K562 (cell line): ENCODE data around the gene XPA. TPM values are rescaled to one million over a fixed set of nuclear protein-coding genes. Genes with fewer than 3 reads are reported as not detected.
A peak's percentile ranks its signal among the peaks of the same experiment; 100 is the strongest.

ENCODE experiments used
- ATAC-seq: fragments of 200-7000 bp; cut with Tn5 transposase; 3 replicates; pipeline ENCODE4 v1.9.1; 2020; ENCODE audit warnings: moderate library complexity
- BruUV-seq: library from RNA; stranded (reverse); fragments of 400-500 nt; replicated peaks from 2 replicates; lab custom pipeline; 2021; lab: Mats Ljungman, UMichigan
- CTCF ChIA-PET: fragments of 300-600 bp; formaldehyde crosslinking; extraction: SDS; loops from one replicate; lab custom pipeline; 2021; ENCODE audit warnings: low intra/inter-chr PET ratio; lab: Yijun Ruan, JAX
- POLR2A ChIA-PET: fragments of 300-600, 350-650 bp; sonication (Branson Sonifier 250); formaldehyde crosslinking; extraction: SDS; loops from one replicate; lab custom pipeline; 2021; ENCODE audit warnings: antibody characterized with exemption, inconsistent platforms; lab: Yijun Ruan, JAX
- DNase-seq, 4 experiments: peaks; one replicate each; pipeline versions ENCODE4 v3.0.0 to v3.0.0-alpha.2; 2011 to 2018; ENCODE audit warnings: low spot score in 3 of 4, mixed read lengths in 3 of 4; ENCODE audit errors: extremely low read depth in 1 of 4
- FAIRE-seq: peaks from 2 replicates; lab custom pipeline; 2011; peaks lifted over from hg19 to GRCh38; lab: Jason Lieb, UNC
- H2AFZ ChIP-seq: 2 replicates; pipeline ENCODE4 v1.6.0; 2011; ENCODE audit warnings: low read depth, low read length, control low read depth, inconsistent platforms
- H3K27ac ChIP-seq: fragments of 200-600 bp; 3 replicates; pipeline ENCODE4 v1.8.0; 2011; ENCODE audit warnings: low read depth, mild to moderate bottlenecking, control low read depth, inconsistent platforms, low read length, moderate library complexity, mixed read lengths; ENCODE audit errors: extremely low read depth
- H3K27me3 ChIP-seq, 2 experiments: fragments of 300-600 bp in 1 of 2; 2 replicates in 1 of 2; 3 replicates in 1 of 2; pipeline versions ENCODE4 v1.6.0 to v1.8.0; 2011; ENCODE audit warnings: inconsistent platforms in 2 of 2, low read length in 2 of 2, mild to moderate bottlenecking in 1 of 2, mixed read lengths in 1 of 2, moderate library complexity in 1 of 2; ENCODE audit not compliant: control insufficient read depth in 2 of 2, insufficient read depth in 2 of 2
- H3K36me3 ChIP-seq: fragments of 300-600 bp; 3 replicates; pipeline ENCODE4 v1.8.0; 2011; ENCODE audit warnings: mild to moderate bottlenecking, low read length, inconsistent platforms; ENCODE audit not compliant: control insufficient read depth, insufficient read depth
- H3K4me1 ChIP-seq, 2 experiments: fragments of 200-600 bp in 1 of 2; replicated peaks in 1 of 2; 2 replicates in 1 of 2; 3 replicates in 1 of 2; pipeline versions ENCODE4 v1.5.1 to v1.8.0; 2011; ENCODE audit warnings: inconsistent platforms in 2 of 2, low read length in 2 of 2, mild to moderate bottlenecking in 1 of 2, mixed read lengths in 1 of 2, moderate library complexity in 1 of 2; ENCODE audit not compliant: control insufficient read depth in 2 of 2, insufficient read depth in 2 of 2
- H3K4me2 ChIP-seq: 2 replicates; pipeline ENCODE4 v1.6.1; 2011; ENCODE audit warnings: low read length, control low read depth, inconsistent platforms, mixed read lengths; ENCODE audit not compliant: insufficient read depth
- H3K4me3 ChIP-seq: fragments of 200-600 bp; sonication (generic), shearing (Covaris generic); 2 replicates; pipeline ENCODE4 v1.5.1; 2016; ENCODE audit warnings: control low read depth, inconsistent platforms
- H3K79me2 ChIP-seq: fragments of 200-600 bp; 3 replicates; pipeline ENCODE4 v1.8.0; 2011; ENCODE audit warnings: low read length, inconsistent platforms; ENCODE audit not compliant: control insufficient read depth, insufficient read depth
- H3K9ac ChIP-seq, 2 experiments: 2 replicates each; pipeline versions ENCODE4 v1.6.0 to v1.6.1; 2011; ENCODE audit warnings: low read depth in 2 of 2, low read length in 2 of 2, control low read depth in 1 of 2, inconsistent platforms in 1 of 2, mild to moderate bottlenecking in 1 of 2, mixed read lengths in 1 of 2; ENCODE audit not compliant: insufficient read depth in 1 of 2
- H3K9me1 ChIP-seq: one replicate; pipeline ENCODE4 v1.6.0; 2011; ENCODE audit warnings: inconsistent platforms, mild to moderate bottlenecking, low read length, moderate library complexity; ENCODE audit not compliant: control insufficient read depth, insufficient read depth
- H3K9me3 ChIP-seq: replicated peaks from 2 replicates; pipeline ENCODE4 v1.5.1; 2011; ENCODE audit warnings: low read depth, low read length, inconsistent platforms; ENCODE audit not compliant: control insufficient read depth, insufficient read depth
- H4K20me1 ChIP-seq: replicated peaks from 2 replicates; pipeline ENCODE4 v1.6.1; 2011; ENCODE audit warnings: low read length, inconsistent platforms, mixed read lengths; ENCODE audit not compliant: control insufficient read depth, insufficient read depth
- ARID2 ChIP-seq: fragments of 450-650 bp; IDR thresholded peaks from 2 replicates; pipeline ENCODE4 v1.6.1; 2017; ENCODE audit warnings: antibody characterized with exemption, mild to moderate bottlenecking
- C11orf30 ChIP-seq: fragments of 450-650 bp; IDR thresholded peaks from 2 replicates; pipeline ENCODE4 v1.6.1; 2016; ENCODE audit warnings: low read depth, mild to moderate bottlenecking
- CUX1 ChIP-seq: fragments of 200-800 bp; sonication (Bioruptor generic); IDR thresholded peaks from 2 replicates; pipeline ENCODE4 v1.6.1; 2016; ENCODE audit warnings: missing genetic modification characterization, missing compliant biosample characterization
- MAFG ChIP-seq: fragments of 450-650 bp; conservative IDR thresholded peaks from 2 replicates; pipeline ENCODE4 v1.6.1; 2016; ENCODE audit warnings: missing genetic modification characterization, missing compliant biosample characterization
- MYBL2 ChIP-seq, 2 experiments: fragments of 450-650 bp in 1 of 2; sonication (generic) in 1 of 2; formaldehyde crosslinking in 1 of 2; IDR thresholded peaks; 2 replicates each; pipeline versions ENCODE4 v1.6.1 to v1.8.1; 2017 to 2022; ENCODE audit warnings: borderline replicate concordance in 1 of 2, inconsistent platforms in 1 of 2, low read depth in 1 of 2, mild to moderate bottlenecking in 1 of 2, missing genetic modification reagents in 1 of 2, moderate library complexity in 1 of 2
- NFE2 ChIP-seq: IDR thresholded peaks from 2 replicates; pipeline ENCODE4 v1.6.1; 2014; ENCODE audit warnings: antibody characterized with exemption, low read depth
- SPI1 ChIP-seq: IDR thresholded peaks from 2 replicates; pipeline ENCODE4 v1.6.1; 2011; ENCODE audit warnings: low read depth, low read length, control low read depth, borderline replicate concordance
- SRSF3 ChIP-seq: fragments of 200-400 bp; formaldehyde crosslinking; IDR thresholded peaks from 2 replicates; pipeline ENCODE4 v1.6.1; 2016; ENCODE audit warnings: mild to moderate bottlenecking, low read length, moderate library complexity; ENCODE audit not compliant: insufficient read depth
- XRCC4 ChIP-seq: IDR thresholded peaks from one replicate; pipeline ENCODE4 v1.6.1; 2011; ENCODE audit not compliant: insufficient read depth, insufficient read length; ENCODE audit errors: extremely low read depth
- ZNF184 ChIP-seq: sonication (generic); formaldehyde crosslinking; IDR thresholded peaks from 2 replicates; pipeline ENCODE4 v1.5.0; 2020; ENCODE audit warnings: missing genetic modification reagents
- ZNF316 ChIP-seq: fragments of 450-650 bp; IDR thresholded peaks from 2 replicates; pipeline ENCODE4 v1.6.1; 2016
- WGBS: fragments of 100-300 bp; shearing (Covaris generic); methylation state at CpG from one replicate; pipeline ENCODE4 v1.1.6; 2016; ENCODE audit warnings: low coverage, mixed read lengths; ENCODE audit not compliant: insufficient coverage; ENCODE audit errors: missing lambda C conversion rate; 5-methylcytosine and 5-hydroxymethylcytosine counted together
- in situ Hi-C: fragments of 300-500 bp; cut with MboI; formaldehyde crosslinking; loops from 4 replicates; pipeline ENCODE4 v1.15.0; 2018; ENCODE audit warnings: inconsistent platforms, mixed read lengths
- intact Hi-C: fragments of 100-400 bp; cut with micrococcal nuclease; formaldehyde crosslinking; loops from 2 replicates; pipeline ENCODE4 v1.14.2; 2022
- polyA plus RNA-seq, 8 experiments: library from polyadenylated mRNA; depleted of rRNA in 4 of 8; stranded (reverse) in 5 of 8; unstranded in 3 of 8; fragments of >200 nt; fragmentation: Nextera tagmentation in 2 of 8; fragmentation: Illumina TruSeq in 1 of 8; extraction: Ambion mirVana in 2 of 8; extraction: Trizol in 1 of 8; gene quantifications; 2 replicates each; pipeline versions ENCODE4 v1.2.1 to v1.2.3, GENCODE V29; 2011 to 2014; ENCODE audit warnings: inconsistent platforms in 1 of 8, missing spikeins in 1 of 8
- total RNA-seq, 7 experiments: library from RNA; depleted of rRNA in 6 of 7; stranded (reverse); fragments of >200 nt in 6 of 7; fragmentation: Illumina TruSeq in 2 of 7; extraction: Trizol in 2 of 7; gene quantifications; 2 replicates each; pipeline versions ENCODE4 v1.2.1 to v1.2.3, GENCODE V29; 2011 to 2021; ENCODE audit warnings: low replicate concordance in 1 of 7

Gene XPA
- total and polyA plus RNA-seq, 9 of the 15 experiments (the other 6 are each of a cell fraction or from before 2014, with no cell fraction given): 5.1 to 18.2 (median 14.1) TPM

GRCh38 chr9:97695390-97695789 is 1.8 kb downstream of the XPA start:
- CTCF ChIA-PET: no interaction called here
- POLR2A ChIA-PET: interaction anchor here (0.6 to 2.3 kb wide), 3 partner anchors 10 to 285 kb away, joined by 3 to 11 read pairs (median 4); no protein-coding TSS in a partner anchor
- TSS peak; percentile 33 for BruUV-seq
- peaks cover 16 to 21% of the 10 kb centered on the region in 2 experiments; a peak in 4 of 5 replicates for H3K4me1 ChIP-seq
- peak overlapping the region; percentile 59 for H3K4me3 ChIP-seq
- 4% methylated on average over 3 of the region's 3 CpGs for WGBS
- peaks cover 40% of the 10 kb centered on the region for H3K79me2 ChIP-seq
- peak overlapping the region in 1 of 2 experiments; percentile 69; a peak in 2 of 4 replicates for H3K9ac ChIP-seq
- FAIRE-seq (no peak), ATAC-seq (peak; percentile 23; the same call in 1 of the 3 replicates), DNase-seq (peak in 1 of 4 experiments; percentile 17)
- H3K9me1 ChIP-seq: no peaks in the 10 kb centered on the region
- no peaks in the 10 kb centered on the region for H3K9me3 ChIP-seq
- H3K36me3 ChIP-seq: peaks cover 27% of the 10 kb centered on the region
- no peak for TF ChIP-seq XRCC4
- TF ChIP-seq MYBL2 (IDR thresholded peaks at IDR 0.05; ENCODE audit: low read depth): no peak
- TF ChIP-seq MYBL2 (CRISPR knock-in tag; IDR thresholded peaks at IDR 0.05; ENCODE audit: borderline replicate concordance): no peak
- TF ChIP-seq ZNF316: 0 out of 2 replicates have a peak, but pooled peaks have one; percentile 15
- peak; percentile 57; the same call in 1 of the 2 replicates for TF ChIP-seq NFE2
- no peak for TF ChIP-seq CUX1
- TF ChIP-seq MAFG (tag): peak; percentile 29; the same call in 1 of the 2 replicates
- TF ChIP-seq SPI1: no peak
- TF ChIP-seq SRSF3: no peak
- TF ChIP-seq C11orf30: peak; percentile 60
- no peak for TF ChIP-seq ZNF184 (CRISPR knock-in tag)
- no peak for TF ChIP-seq ARID2
- H3K27ac ChIP-seq: peak overlapping the region; percentile 9; the same call in 2 of the 3 replicates
- intact Hi-C loops (loop anchor here (10.0 kb wide), 1 partner anchor 359 kb away; the partner anchor contains the start of gene NANS), in situ Hi-C loops (no loop called here)
- peak overlapping the region; percentile 37; the same call in 1 of the 2 replicates for H2AFZ ChIP-seq
- no peaks in the 10 kb centered on the region for H3K27me3 ChIP-seq
- H4K20me1 ChIP-seq: no peaks in the 10 kb centered on the region
- H3K4me2 ChIP-seq: peak overlapping the region; percentile 79
